PC-3 (cell line): ENCODE measurements around the gene CD226.

ENCODE experiments used
- CTCF ChIP-seq: fragments of 300-600 bp; sonication (generic); conservative IDR thresholded peaks from 2 replicates; pipeline ENCODE4 v1.5.1; 2017; ENCODE audit warnings: antibody characterized with exemption, low read depth, mild to moderate bottlenecking, low read length
- EZH2 ChIP-seq: fragments of 300-600 bp; sonication (generic); IDR thresholded peaks from one replicate; pipeline ENCODE4 v1.6.1; 2017; ENCODE audit warnings: antibody characterized with exemption, mild to moderate bottlenecking, low read length; ENCODE audit not compliant: unreplicated experiment
- EZH2phosphoT487 ChIP-seq: fragments of 300-600 bp; sonication (generic); IDR thresholded peaks from 2 replicates; pipeline ENCODE4 v1.6.1; 2018; ENCODE audit warnings: mild to moderate bottlenecking, antibody characterized with exemption, low read length, borderline replicate concordance

- TF ChIP-seq CTCF (no peak), EZH2 (no peak), EZH2phosphoT487 (no peak)
Observed at GRCh38 chr18:69961718-69962117, 14.0 kb upstream of the CD226 start.
